Spleen (tissue), 11 donors: Measurements from ENCODE around the gene ETV6. TPM values are rescaled to one million over a fixed set of nuclear protein-coding genes. Genes with fewer than 3 reads are reported as not detected.

Experiments used
- DNase-seq: peaks from one replicate; pipeline ENCODE4 v3.0.0-alpha.2; 2020
- H3K27ac ChIP-seq, 8 donors: fragments of 200-600 bp; sonication (generic) in 7 of 8; 1 replicate in 4 of 8; 2 replicates in 4 of 8; pipeline versions ENCODE4 v1.5.0 to v1.8.0; 2016 to 2021; ENCODE audit warnings: inconsistent platforms in 4 of 8, mild to moderate bottlenecking in 4 of 8, moderate library complexity in 1 of 8
- H3K27me3 ChIP-seq, 7 donors: fragments of 200-600 bp; sonication (generic) in 6 of 7; replicated peaks in 1 of 7; 1 replicate in 4 of 7; 2 replicates in 3 of 7; pipeline versions ENCODE4 v1.5.0 to v1.8.0; 2016 to 2021; ENCODE audit warnings: inconsistent platforms in 3 of 7, mild to moderate bottlenecking in 1 of 7
- H3K36me3 ChIP-seq, 6 donors: fragments of 200-600 bp; sonication (generic) in 5 of 6; 1 replicate in 4 of 6; 2 replicates in 2 of 6; pipeline versions ENCODE4 v1.5.0 to v1.8.0; 2016 to 2021; ENCODE audit warnings: inconsistent platforms in 2 of 6
- H3K4me1 ChIP-seq, 6 donors: fragments of 200-600 bp; sonication (generic) in 5 of 6; 1 replicate in 3 of 6; 2 replicates in 3 of 6; pipeline versions ENCODE4 v1.5.0 to v1.8.0; 2016 to 2021; ENCODE audit warnings: inconsistent platforms in 3 of 6
- H3K4me3 ChIP-seq, 8 donors: fragments of 200-600 bp; sonication (generic) in 7 of 8; 1 replicate in 4 of 8; 2 replicates in 4 of 8; pipeline versions ENCODE4 v1.5.0 to v1.8.0; 2016 to 2021; ENCODE audit warnings: inconsistent platforms in 4 of 8, mild to moderate bottlenecking in 4 of 8, moderate library complexity in 2 of 8
- H3K9me3 ChIP-seq, 8 donors: fragments of 200-600 bp; sonication (generic) in 7 of 8; 1 replicate in 4 of 8; 2 replicates in 4 of 8; pipeline versions ENCODE4 v1.5.0 to v1.8.0; 2016 to 2021; ENCODE audit warnings: inconsistent platforms in 4 of 8
- CTCF ChIP-seq, 11 experiments: fragments of 200-600 bp in 7 of 11; fragments of 450-650 bp in 4 of 11; sonication (generic) in 4 of 11; IDR thresholded peaks in 8 of 11; conservative IDR thresholded peaks in 3 of 11; 1 replicate in 7 of 11; 2 replicates in 4 of 11; pipeline versions ENCODE4 v1.4.0 to v1.8.0; 2016 to 2021; ENCODE audit warnings: antibody characterized with exemption in 11 of 11, inconsistent platforms in 4 of 11, mild to moderate bottlenecking in 1 of 11
- POLR2A ChIP-seq, 3 donors: fragments of 450-650 bp; IDR thresholded peaks; one replicate each; pipeline ENCODE4 v1.5.1; 2017; ENCODE audit warnings: antibody characterized with exemption in 3 of 3, mild to moderate bottlenecking in 1 of 3
- POLR2AphosphoS5 ChIP-seq, 3 donors: sonication (generic); formaldehyde crosslinking; IDR thresholded peaks; one replicate each; pipeline ENCODE4 v1.5.1; 2017; ENCODE audit warnings: antibody characterized with exemption in 3 of 3
- WGBS, 5 donors: extraction: QIAGEN DNeasy Blood & Tissue Kit in 3 of 5; methylation state at CpG; one replicate each; pipeline versions ENCODE4 v1.1.5 to v1.1.7; 2013 to 2018; 5-methylcytosine and 5-hydroxymethylcytosine counted together
- intact Hi-C: fragments of 100-400 bp; cut with DNase I; formaldehyde crosslinking; loops from one replicate; pipeline ENCODE4 v1.15.0; 2023; ENCODE audit warnings: low total_unique reads
- polyA plus RNA-seq, 3 donors: library from polyadenylated mRNA; stranded (reverse); fragments of 200-250 nt; gene quantifications; one replicate each; pipeline ENCODE4 v1.2.1, GENCODE V29; 2013
- total RNA-seq, 7 donors: library from RNA; depleted of rRNA in 3 of 7; stranded (reverse); fragments of >200 nt in 3 of 7; fragmentation: NEBNext Ultra II Directional in 4 of 7; extraction: Animal tissue kit (Norgen Biotek cat#: 25700) in 4 of 7; gene quantifications; one replicate each; pipeline versions ENCODE4 v1.1.0 to v1.2.1, GENCODE V29; 2016 to 2021
- donor health status: healthy with polysubstance abuse.
- donor health status: DM: no; HTN: no; CAD: no; lungs with moderate emphysema.
- donor health status: DM: no; HTN: no; CAD: no.
- donor health status: Bipolar disorder and iron deficiency.
- donor health status: healthy.
- donor health status: DM: no; HTN: no; CAD: no.
- donor health status: DM: yes; HTN: yes; CAD: no.

Gene ETV6
- total and polyA plus RNA-seq, 10 donors: 7.2 to 116 (median 57.8) TPM

GRCh38 chr12:11654338-11654737, 4.9 kb downstream of the ETV6 start:
- peak overlapping the region in 5 of 8 donors; percentile 94 to 97 (median 96) for H3K27ac ChIP-seq
- peak overlapping the region in 1 of 8 donors; percentile 10 for H3K4me3 ChIP-seq
- intact Hi-C loops: loop anchor here (5.0 kb wide), 1 partner anchor 73 kb away; no protein-coding TSS in a partner anchor
- H3K27me3 ChIP-seq: no peaks in the 10 kb centered on the region
- peaks cover 56 to 88% (median 79%) of the 10 kb centered on the region in 6 donors for H3K4me1 ChIP-seq
- 37 to 59% (median 49%) methylated on average over 4 of the region's 4 CpGs for WGBS, 5 donors
- no peaks in the 10 kb centered on the region for H3K9me3 ChIP-seq
- TF ChIP-seq POLR2A (IDR thresholded peaks at IDR 0.05) (no peak), POLR2AphosphoS5 (IDR thresholded peaks at IDR 0.05) (no peak), CTCF (IDR thresholded peaks at IDR 0.05 in 8 of 11, conservative IDR thresholded peaks at IDR 0.05 in 3 of 11) (no peak)
- no peaks in the 10 kb centered on the region for H3K36me3 ChIP-seq
- DNase-seq: no peak

GRCh38 chr12:11654802-11655201, 5.3 kb downstream of the ETV6 start:
- no peak for DNase-seq
- H3K4me3 ChIP-seq: peak overlapping the region in 1 of 8 donors; percentile 10
- H3K4me1 ChIP-seq: peaks cover 58 to 93% (median 83%) of the 10 kb centered on the region in 6 donors
- H3K36me3 ChIP-seq: no peaks in the 10 kb centered on the region
- H3K27ac ChIP-seq: peak overlapping the region in 4 of 8 donors; percentile 94 to 97 (median 96)
- no peaks in the 10 kb centered on the region for H3K27me3 ChIP-seq
- no peak for TF ChIP-seq POLR2A (IDR thresholded peaks at IDR 0.05)
- intact Hi-C loops: loop anchor here (5.0 kb wide), 1 partner anchor 72 kb away; no protein-coding TSS in a partner anchor
- WGBS, 5 donors: 62 to 88% (median 75%) methylated on average over 2 of the region's 2 CpGs
- no peaks in the 10 kb centered on the region for H3K9me3 ChIP-seq

- TF ChIP-seq CTCF (IDR thresholded peaks at IDR 0.05 in 8 of 11, conservative IDR thresholded peaks at IDR 0.05 in 3 of 11) (no peak), POLR2A (IDR thresholded peaks at IDR 0.05) (no peak), POLR2AphosphoS5 (IDR thresholded peaks at IDR 0.05) (no peak)
- WGBS, 5 donors: 47 to 72% (median 58%) methylated on average over 5 of the region's 5 CpGs
- Histone ChIP-seq H3K4me1 (peaks cover 58 to 100% (median 88%) of the 10 kb centered on the region in 6 donors), H3K36me3 (peaks cover 0 to 1% (median 0%) of the 10 kb centered on the region in 6 donors), H3K27ac (peak overlapping the region in 6 of 8 donors; percentile 6 to 97 (median 80)), H3K9me3 (no peaks in the 10 kb centered on the region), H3K4me3 (no peak overlapping the region), H3K27me3 (no peaks in the 10 kb centered on the region)
- DNase-seq: no peak
- intact Hi-C loops: no loop called here
These were observed 6.4 kb downstream of the ETV6 start for GRCh38 chr12:11655842-11656241.

GRCh38 chr12:11656550-11656949, 7.1 kb downstream of the ETV6 start:
- peak overlapping the region in 5 of 8 donors; percentile 16 to 97 (median 95) for H3K27ac ChIP-seq
- intact Hi-C loops: no loop called here
- no peaks in the 10 kb centered on the region for H3K9me3 ChIP-seq
- H3K27me3 ChIP-seq: no peaks in the 10 kb centered on the region
- DNase-seq: no peak
- H3K4me1 ChIP-seq: peaks cover 58 to 100% (median 89%) of the 10 kb centered on the region in 6 donors
- TF ChIP-seq POLR2AphosphoS5 (IDR thresholded peaks at IDR 0.05) (no peak), POLR2A (IDR thresholded peaks at IDR 0.05) (no peak), CTCF (IDR thresholded peaks at IDR 0.05 in 8 of 11, conservative IDR thresholded peaks at IDR 0.05 in 3 of 11) (no peak)
- WGBS, 5 donors: 49 to 84% (median 63%) methylated on average over 4 of the region's 4 CpGs
- H3K4me3 ChIP-seq: no peak overlapping the region
- H3K36me3 ChIP-seq: peaks cover 0 to 8% (median 3%) of the 10 kb centered on the region in 6 donors
